Measurements from ENCODE around the gene SLC22A23.

GRCh38 chr6:3266170-3266569, 190.7 kb downstream of the SLC22A23 start:
- TF ChIP-seq CTCF (IDR thresholded peaks at IDR 0.05; ENCODE audit: low read depth, low read length) (no peak), EZH2phosphoT487 (IDR thresholded peaks at IDR 0.05; ENCODE audit: low read depth) (no peak)

Measured in OCI-LY3 (cell line).